Activated naive CD4-positive, alpha-beta T cell treated with anti-CD3 and anti-CD28 coated beads, Interleukin-2, amount 50 U/mL, for 72 hours (primary cell): Measurements from ENCODE around the gene DAPK1. TPM values are rescaled to one million over a fixed set of nuclear protein-coding genes. Genes with fewer than 3 reads are reported as not detected.

Experiments
- ATAC-seq, 2 donors: fragments of 150-1000 bp; cut with Tn5 transposase; 2 replicates each; pipeline ENCODE4 v1.10.0; 2021; ENCODE audit warnings: mild to moderate bottlenecking in 2 of 2, moderate library complexity in 2 of 2
- DNase-seq, 2 donors: peaks; one replicate each; pipeline ENCODE4 v3.0.0; 2021 to 2022; ENCODE audit warnings: low spot score in 2 of 2
- H3K27ac Mint-ChIP-seq, 2 donors: one replicate each; pipeline ENCODE4 v1.8.0; 2022; ENCODE audit warnings: mild to moderate bottlenecking in 2 of 2, mixed read lengths in 2 of 2
- H3K36me3 Mint-ChIP-seq, 2 donors: one replicate each; pipeline ENCODE4 v1.8.0; 2022; ENCODE audit warnings: mixed read lengths in 2 of 2
- H3K9me3 Mint-ChIP-seq, 2 donors: one replicate each; pipeline ENCODE4 v1.8.0; 2022; ENCODE audit warnings: mixed read lengths in 2 of 2
- total RNA-seq, 2 donors: library from RNA; stranded (reverse); gene quantifications; one replicate each; pipeline ENCODE4 v1.2.3, GENCODE V29; 2022

DAPK1 gene
- total RNA-seq, 2 donors from 2014 or later: 1.6 to 2.3 TPM

GRCh38 chr9:87644659-87645058 lies 147.0 kb downstream of the DAPK1 start:
- no peaks in the 10 kb centered on the region for H3K9me3 Mint-ChIP-seq
- ATAC-seq: no peak
- H3K36me3 Mint-ChIP-seq: no peaks in the 10 kb centered on the region
- no peak overlapping the region for H3K27ac Mint-ChIP-seq
- no peak for DNase-seq

DNA sequence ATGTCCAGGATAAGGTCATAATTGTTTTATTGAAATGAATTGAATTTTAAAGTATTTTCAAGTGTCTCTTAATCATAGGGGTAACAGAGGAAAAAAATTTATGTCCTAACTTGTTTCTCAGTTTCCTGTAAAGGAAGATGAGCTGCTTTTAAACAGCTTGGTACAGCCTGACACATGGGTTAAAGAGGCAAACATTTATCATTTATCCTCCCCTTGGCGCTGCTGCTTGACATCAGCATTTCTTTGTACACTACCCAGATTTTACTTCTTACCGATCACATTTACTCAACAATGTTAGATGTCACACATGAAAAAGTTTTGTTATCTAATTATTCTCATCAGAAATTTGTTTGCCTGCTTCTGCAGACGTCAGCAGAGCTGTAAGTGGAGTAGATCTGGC lies 148.9 kb downstream of the DAPK1 start:
- Mint-ChIP-seq H3K27ac (no peak overlapping the region), H3K36me3 (no peaks in the 10 kb centered on the region), H3K9me3 (no peaks in the 10 kb centered on the region)
- ATAC-seq (no peak), DNase-seq (no peak)

GRCh38 chr9:87647114-87647513 lies 149.4 kb downstream of the DAPK1 start:
- Mint-ChIP-seq H3K36me3 (no peaks in the 10 kb centered on the region), H3K27ac (no peak overlapping the region), H3K9me3 (no peaks in the 10 kb centered on the region)
- DNase-seq (no peak), ATAC-seq (no peak)

GRCh38 chr9:87648606-87649005 lies 150.9 kb downstream of the DAPK1 start:
- ATAC-seq: no peak
- no peak for DNase-seq
- no peaks in the 10 kb centered on the region for H3K9me3 Mint-ChIP-seq

GRCh38 chr9:87650611-87651295 lies 153.1 kb downstream of the DAPK1 start:
- no peaks in the 10 kb centered on the region for H3K9me3 Mint-ChIP-seq
- H3K36me3 Mint-ChIP-seq: no peaks in the 10 kb centered on the region
- H3K27ac Mint-ChIP-seq: no peak overlapping the region

More at GRCh38 chr9:87648606-87649005, 150.9 kb downstream of the DAPK1 start:
- no peaks in the 10 kb centered on the region for H3K36me3 Mint-ChIP-seq
- no peak overlapping the region for H3K27ac Mint-ChIP-seq

DNA sequence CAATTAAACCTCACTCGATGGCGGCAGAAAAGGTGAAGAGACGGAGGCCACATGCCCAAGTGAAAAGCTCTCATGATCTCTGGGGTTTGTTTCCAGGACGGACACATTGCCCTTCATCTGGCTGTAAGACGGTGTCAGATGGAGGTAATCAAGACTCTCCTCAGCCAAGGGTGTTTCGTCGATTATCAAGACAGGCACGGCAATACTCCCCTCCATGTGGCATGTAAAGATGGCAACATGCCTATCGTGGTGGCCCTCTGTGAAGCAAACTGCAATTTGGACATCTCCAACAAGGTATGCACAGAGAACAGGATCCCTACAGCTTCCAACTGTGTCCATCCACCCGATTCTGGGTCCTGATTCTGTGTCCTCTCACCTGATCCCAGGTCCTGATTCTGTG lies 153.8 kb downstream of the DAPK1 start:
- no peaks in the 10 kb centered on the region for H3K36me3 Mint-ChIP-seq
- H3K27ac Mint-ChIP-seq: no peak overlapping the region
- no peak for DNase-seq
- no peaks in the 10 kb centered on the region for H3K9me3 Mint-ChIP-seq
- no peak for ATAC-seq

More at GRCh38 chr9:87650611-87651295, 153.1 kb downstream of the DAPK1 start:
- ATAC-seq (no peak), DNase-seq (no peak)

DNA sequence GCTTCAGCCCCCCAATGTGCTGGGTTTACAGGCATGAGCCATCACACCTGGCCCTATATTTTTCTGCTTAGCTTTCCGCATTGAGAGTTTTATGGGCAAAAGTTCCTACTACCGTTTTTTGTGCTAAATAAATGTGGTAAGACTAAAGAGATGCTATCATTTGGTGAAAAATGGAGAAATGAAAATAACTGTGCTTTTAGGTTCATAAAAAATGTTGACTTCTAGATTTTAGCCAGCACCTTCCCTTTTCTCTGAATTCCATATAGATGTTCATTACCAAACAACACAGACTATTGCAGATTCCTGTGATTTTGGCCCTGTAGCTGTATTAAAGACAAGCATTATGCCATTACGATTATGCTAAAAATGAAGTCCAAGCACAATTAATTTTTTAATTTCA lies 156.3 kb downstream of the DAPK1 start:
- H3K9me3 Mint-ChIP-seq: no peaks in the 10 kb centered on the region
- ATAC-seq (no peak), DNase-seq (no peak)
- no peak overlapping the region for H3K27ac Mint-ChIP-seq
- no peaks in the 10 kb centered on the region for H3K36me3 Mint-ChIP-seq

GRCh38 chr9:87655731-87656130 lies 158.1 kb downstream of the DAPK1 start:
- Mint-ChIP-seq H3K36me3 (no peaks in the 10 kb centered on the region), H3K27ac (no peak overlapping the region), H3K9me3 (no peaks in the 10 kb centered on the region)
- DNase-seq (no peak), ATAC-seq (no peak)

- ATAC-seq (no peak), DNase-seq (no peak)
- Mint-ChIP-seq H3K36me3 (no peaks in the 10 kb centered on the region), H3K9me3 (no peaks in the 10 kb centered on the region), H3K27ac (no peak overlapping the region)
These were observed 158.8 kb downstream of the DAPK1 start for GRCh38 chr9:87656485-87656884.

- H3K36me3 Mint-ChIP-seq: no peaks in the 10 kb centered on the region
- no peaks in the 10 kb centered on the region for H3K9me3 Mint-ChIP-seq
- ATAC-seq: no peak
- H3K27ac Mint-ChIP-seq: no peak overlapping the region
- no peak for DNase-seq
These were observed 159.5 kb downstream of the DAPK1 start for GRCh38 chr9:87657190-87657589.

DNA sequence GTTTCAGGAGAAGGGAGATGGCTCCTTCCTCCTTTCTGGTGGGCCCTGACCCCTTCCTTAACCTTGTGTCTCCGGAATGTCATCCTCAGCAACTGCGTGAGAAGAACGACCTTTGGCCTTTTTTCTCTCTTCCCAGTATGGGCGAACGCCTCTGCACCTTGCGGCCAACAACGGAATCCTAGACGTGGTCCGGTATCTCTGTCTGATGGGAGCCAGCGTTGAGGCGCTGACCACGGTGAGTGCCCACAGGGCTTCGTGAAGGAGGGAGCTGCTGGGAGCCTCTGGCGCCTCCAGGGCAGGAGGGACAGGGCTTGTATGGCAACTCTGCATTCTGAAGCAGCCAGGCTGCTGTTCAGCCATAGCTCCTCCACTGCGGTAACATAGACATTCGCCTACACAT lies 160.2 kb downstream of the DAPK1 start:
- no peak for DNase-seq
- Mint-ChIP-seq H3K27ac (no peak overlapping the region), H3K36me3 (no peaks in the 10 kb centered on the region), H3K9me3 (no peaks in the 10 kb centered on the region)
- ATAC-seq: no peak

GRCh38 chr9:87658511-87658910 lies 160.8 kb downstream of the DAPK1 start:
- ATAC-seq (no peak), DNase-seq (no peak)
- no peaks in the 10 kb centered on the region for H3K36me3 Mint-ChIP-seq
- no peaks in the 10 kb centered on the region for H3K9me3 Mint-ChIP-seq
- no peak overlapping the region for H3K27ac Mint-ChIP-seq

- ATAC-seq (no peak), DNase-seq (no peak)
- Mint-ChIP-seq H3K36me3 (no peaks in the 10 kb centered on the region), H3K9me3 (no peaks in the 10 kb centered on the region), H3K27ac (no peak overlapping the region)
These were observed 162.1 kb downstream of the DAPK1 start for GRCh38 chr9:87659534-87660419.

GRCh38 chr9:87661241-87661640 lies 163.6 kb downstream of the DAPK1 start:
- Mint-ChIP-seq H3K9me3 (no peaks in the 10 kb centered on the region), H3K27ac (no peak overlapping the region), H3K36me3 (no peaks in the 10 kb centered on the region)
- no peak for DNase-seq
- peak in 1 of 2 donors; percentile 56 for ATAC-seq

- H3K9me3 Mint-ChIP-seq: peaks cover 3 to 5% of the 10 kb centered on the region in 2 donors
- DNase-seq (peak in 1 of 2 donors; percentile 81), ATAC-seq (peak; percentile 43 to 54)
- H3K27ac Mint-ChIP-seq: no peak overlapping the region
- H3K36me3 Mint-ChIP-seq: peaks cover 8 to 10% of the 10 kb centered on the region in 2 donors
These were observed 165.3 kb downstream of the DAPK1 start for GRCh38 chr9:87662808-87663528.

- Mint-ChIP-seq H3K27ac (no peak overlapping the region), H3K9me3 (peaks cover 3 to 7% of the 10 kb centered on the region in 2 donors), H3K36me3 (peaks cover 8 to 10% of the 10 kb centered on the region in 2 donors)
- no peak for DNase-seq
- ATAC-seq: no peak
These were observed 165.9 kb downstream of the DAPK1 start for GRCh38 chr9:87663556-87663955.
